ENCODE measurements around the gene MEX3B. TPM values are rescaled to one million over a fixed set of nuclear protein-coding genes. Genes with fewer than 3 reads are reported as not detected.
"Not testable (repeated sequence)": the region's sequence is repeated elsewhere in the genome, so short reads cannot be mapped to it uniquely, and the experiment has no call there.

Gene MEX3B
- total RNA-seq, 1 donor = 29.4 TPM

GRCh38 chr15:82014989-82015388 is 30.8 kb downstream of the MEX3B start:
- no peak for DNase-seq (ENCODE audit: low read depth in 2 of 3, low spot score in 2 of 3)

- no peak for DNase-seq (ENCODE audit: low read depth in 2 of 3, low spot score in 2 of 3)
Measured at GRCh38 chr15:82012908-82013307, 32.9 kb downstream of the MEX3B start.

- DNase-seq (ENCODE audit: low read depth in 2 of 3, low spot score in 2 of 3) = no peak
Measured at GRCh38 chr15:82005239-82005638, 40.6 kb downstream of the MEX3B start.

GRCh38 chr15:82003916-82004315 is 41.9 kb downstream of the MEX3B start:
- DNase-seq (ENCODE audit: low read depth in 2 of 3, low spot score in 2 of 3) = peak in 1 of 3 donors; percentile 58

GRCh38 chr15:81995081-81995480 is 50.7 kb downstream of the MEX3B start:
- DNase-seq (ENCODE audit: low read depth in 2 of 3, low spot score in 2 of 3) = not testable (repeated sequence)

GRCh38 chr15:81992523-81992922 is 53.3 kb downstream of the MEX3B start:
- DNase-seq (ENCODE audit: low read depth in 2 of 3, low spot score in 2 of 3) = no peak

Other genes starting within 250 kb of the MEX3B start
- gene EFL1, start 216.7 kb upstream of the MEX3B start, total RNA-seq = 17.2 TPM
- under 0.01 TPM for gene SAXO2, start 216.8 kb upstream of the MEX3B start, total RNA-seq

Data from hematopoietic multipotent progenitor cell (in vitro differentiated cells).